ENCODE measurements around the gene SYNE1.

Gene SYNE1

DNA sequence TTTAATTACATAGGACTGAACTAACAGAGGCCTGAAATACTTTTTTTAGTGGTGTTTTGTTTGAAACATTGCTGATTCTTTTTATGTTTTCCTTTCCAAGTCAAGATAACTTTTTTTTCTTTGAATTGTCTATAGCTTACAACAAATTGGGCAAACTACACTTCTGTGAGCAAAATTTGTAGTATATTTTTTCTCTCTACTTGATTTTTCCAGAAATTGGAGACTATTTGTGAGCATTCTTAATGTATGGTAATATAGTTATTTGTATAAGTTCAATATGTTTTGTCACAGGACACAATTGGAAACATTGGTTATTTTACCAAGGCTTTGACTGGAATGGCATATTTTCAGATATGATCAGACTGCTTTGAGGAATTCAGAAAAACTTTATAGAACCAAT, 216.5 kb downstream of the SYNE1 start:
- no peak for DNase-seq

DNA sequence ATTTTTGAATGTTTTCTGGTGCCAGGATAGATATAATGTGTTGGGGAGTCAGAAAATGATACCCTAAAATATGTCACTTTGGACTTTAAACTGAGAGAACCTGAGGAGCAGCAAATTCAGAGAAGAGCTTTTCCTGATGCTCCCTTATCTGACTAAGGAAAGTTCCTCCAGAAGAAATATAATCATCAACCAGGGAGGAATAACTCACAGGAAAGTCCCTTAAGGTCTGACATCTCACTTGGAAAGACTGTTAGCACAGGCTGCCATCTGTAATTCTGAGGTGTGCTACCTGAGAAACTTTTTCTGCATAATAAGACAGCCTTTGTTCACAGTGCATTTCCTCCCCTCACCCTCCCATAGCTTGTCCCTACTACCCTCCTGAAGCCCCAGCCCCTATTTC, 218.6 kb downstream of the SYNE1 start:
- DNase-seq, result no peak

DNA sequence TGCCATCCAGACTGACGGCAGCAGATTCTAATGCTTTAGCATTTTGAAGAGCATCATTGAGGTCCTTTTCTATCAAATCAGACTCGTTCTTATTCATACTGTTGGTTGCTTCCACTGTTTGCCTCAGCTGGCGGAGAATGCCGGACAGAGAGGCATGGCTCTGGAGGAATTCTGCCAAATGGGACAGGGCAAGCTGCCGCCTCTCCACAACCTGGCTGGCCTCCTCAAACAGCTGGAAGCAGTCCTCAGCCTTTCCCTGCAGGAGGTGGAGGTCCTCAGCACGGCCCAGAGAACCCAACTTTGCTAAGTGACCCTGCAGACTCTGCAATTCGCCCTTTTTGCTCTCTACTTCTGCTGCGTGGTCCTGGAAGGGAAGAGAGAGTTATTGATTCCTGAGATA, 220.5 kb downstream of the SYNE1 start:
- no peak for DNase-seq

DNA sequence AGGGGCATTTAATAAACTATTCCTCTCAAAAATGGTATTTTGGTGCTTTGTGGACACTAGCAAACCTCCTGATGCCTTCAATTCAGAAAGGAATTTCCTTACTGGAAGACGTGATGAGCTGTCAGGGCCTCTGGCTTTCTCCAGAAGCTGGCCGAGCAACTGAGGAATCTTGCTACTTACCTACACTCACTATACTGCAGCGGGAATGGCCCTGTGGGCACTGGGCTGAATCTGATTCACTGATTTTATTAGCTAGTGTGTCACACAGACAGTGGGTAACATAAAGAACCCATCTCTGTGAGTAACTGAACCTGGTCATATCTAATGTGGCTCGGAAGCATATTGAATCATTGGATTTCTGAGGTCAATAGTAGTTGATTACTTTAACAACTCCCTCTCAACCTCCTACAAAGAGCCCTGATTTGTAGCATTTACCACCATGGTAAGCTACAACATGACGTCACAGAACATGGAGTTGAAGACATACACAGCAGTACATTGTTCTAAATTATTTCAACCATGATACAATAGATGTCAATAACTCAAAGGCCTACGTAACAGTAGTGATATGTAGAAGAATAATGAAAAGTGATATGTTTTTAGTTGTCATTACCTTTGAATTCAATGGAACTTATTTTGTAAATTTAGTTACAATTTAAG, 232.1 kb downstream of the SYNE1 start:
- no peak for DNase-seq

DNA sequence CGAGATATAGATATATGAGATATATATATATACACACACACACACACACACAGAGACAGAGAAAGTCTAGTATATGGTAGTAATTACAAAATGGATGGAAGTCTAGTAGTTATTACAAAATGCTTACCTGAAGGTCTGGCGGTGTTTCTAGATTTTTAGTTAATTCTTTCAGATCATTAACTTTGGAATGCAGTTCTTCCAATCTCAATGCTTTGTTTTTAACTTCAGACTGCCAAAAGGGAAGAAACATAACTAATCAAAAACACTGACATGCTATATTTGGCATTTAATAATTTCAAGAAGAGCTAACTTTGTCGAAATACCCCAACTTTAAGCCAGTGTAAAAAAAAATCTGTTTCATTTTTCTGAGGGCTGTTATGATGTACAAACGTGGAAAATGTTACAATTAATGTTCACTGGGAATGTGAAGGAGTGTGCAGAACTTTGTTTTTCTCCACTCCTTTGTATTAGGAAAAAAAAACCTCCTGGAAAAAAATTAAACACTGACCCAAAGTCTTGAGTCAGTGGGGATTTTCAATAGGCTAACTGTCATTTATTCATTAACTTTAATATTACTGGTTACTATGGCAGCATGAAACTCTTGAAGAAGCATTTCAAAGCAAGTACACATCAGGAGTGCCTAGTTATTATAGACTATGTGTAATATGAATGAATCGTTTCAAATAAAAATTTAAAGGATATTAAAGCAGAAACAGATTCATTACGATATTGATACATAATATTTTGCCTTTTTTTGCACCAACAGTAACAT, 232.9 kb downstream of the SYNE1 start:
- no peak for DNase-seq

DNA sequence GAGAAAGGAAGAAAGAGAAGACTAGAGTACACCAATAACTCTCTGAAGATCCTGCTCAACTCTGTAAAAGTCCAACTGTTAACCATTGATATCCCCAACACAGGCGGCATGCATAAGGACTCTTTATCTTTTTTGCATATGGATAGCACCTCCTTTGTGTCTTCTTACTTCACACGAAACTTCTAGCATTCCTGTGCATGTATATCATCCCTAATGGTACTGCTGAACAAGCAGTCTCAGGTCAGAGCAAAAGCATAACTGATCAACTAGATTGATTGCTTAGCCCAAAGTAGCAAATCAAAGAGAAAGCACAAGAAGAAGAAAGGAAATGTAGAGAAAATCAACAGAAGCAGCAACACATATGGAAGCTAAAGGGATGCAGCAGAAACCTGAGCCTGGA, 234.4 kb downstream of the SYNE1 start:
- no peak for DNase-seq

DNA sequence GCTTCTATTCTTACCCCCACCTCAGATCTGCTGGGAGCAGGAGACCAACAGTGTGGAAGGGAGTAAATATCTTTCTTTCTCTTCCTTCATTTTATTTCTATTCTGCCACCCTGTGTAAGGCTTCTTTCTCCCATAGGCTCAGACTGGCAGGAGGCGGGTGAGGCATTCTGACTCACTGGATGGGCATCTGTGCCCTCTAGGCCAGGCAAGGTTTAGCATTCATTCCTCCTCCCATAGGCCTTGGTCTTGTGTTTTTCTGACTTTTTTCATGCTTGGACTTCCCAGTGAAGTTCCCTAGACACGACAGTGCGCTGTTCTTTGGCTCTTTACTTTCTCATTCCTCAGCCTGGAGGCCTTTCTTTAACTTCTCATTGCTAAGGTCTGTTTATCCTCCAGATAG, 235.2 kb downstream of the SYNE1 start:
- DNase-seq, result no peak

DNA sequence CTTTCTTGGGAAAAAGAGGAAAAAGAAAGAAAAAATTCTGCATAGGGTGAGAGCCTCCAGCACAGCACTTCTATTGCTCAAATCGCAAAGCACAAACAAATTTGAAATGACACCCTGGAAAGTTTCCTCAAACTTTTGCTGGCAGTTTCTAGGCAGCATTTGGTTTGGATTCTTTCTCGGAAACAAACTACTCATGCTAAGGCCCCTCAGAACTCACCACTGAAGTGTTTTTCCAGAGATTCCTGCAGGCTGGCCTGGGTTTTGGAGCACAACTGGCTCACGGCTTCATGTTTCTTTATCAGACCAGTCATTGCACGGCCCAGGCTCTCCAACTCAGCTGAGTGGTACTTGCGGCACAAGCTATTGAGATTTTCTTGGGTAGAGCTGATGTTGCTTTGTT, 237.8 kb downstream of the SYNE1 start:
- peak; percentile 75 for DNase-seq

DNA sequence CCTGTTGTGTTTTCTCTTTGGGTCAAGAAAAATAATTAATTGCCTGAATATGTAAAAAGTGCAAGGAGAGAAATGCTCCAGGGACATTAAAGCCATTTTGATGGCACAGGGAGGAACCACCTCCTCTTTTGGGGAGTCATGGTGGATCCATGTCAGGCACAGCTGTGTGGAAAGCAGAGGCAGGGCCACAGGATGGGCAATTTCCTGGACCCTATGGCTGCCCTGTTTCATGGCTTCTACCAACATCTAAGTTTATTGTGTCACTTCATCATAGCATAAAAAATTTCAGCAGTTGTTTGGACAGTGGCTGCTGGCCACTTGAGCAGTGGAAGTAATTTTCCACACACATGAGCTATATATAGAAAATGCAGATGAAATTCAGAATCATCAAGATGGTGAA, 238.2 kb downstream of the SYNE1 start:
- DNase-seq, result peak; percentile 40

DNA sequence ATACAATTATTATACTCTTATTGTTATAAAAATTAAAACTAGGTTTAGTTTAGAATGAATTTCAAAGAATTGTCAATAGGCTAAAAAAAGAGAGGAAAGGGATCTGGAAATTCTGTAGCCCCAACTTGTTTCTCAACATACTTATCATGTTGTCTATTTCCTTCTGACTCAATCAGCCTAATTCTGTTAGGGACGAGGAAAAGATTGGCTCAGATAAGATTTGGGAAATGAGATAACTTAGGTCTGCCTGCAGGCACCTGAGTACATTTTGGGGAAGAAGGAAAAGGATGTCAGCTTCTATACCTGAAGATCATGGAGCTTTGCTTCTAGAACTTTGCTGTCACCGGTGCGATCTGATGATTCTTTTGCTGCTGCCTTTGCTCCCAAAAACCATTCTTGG, 238.8 kb downstream of the SYNE1 start:
- DNase-seq, result no peak

DNA sequence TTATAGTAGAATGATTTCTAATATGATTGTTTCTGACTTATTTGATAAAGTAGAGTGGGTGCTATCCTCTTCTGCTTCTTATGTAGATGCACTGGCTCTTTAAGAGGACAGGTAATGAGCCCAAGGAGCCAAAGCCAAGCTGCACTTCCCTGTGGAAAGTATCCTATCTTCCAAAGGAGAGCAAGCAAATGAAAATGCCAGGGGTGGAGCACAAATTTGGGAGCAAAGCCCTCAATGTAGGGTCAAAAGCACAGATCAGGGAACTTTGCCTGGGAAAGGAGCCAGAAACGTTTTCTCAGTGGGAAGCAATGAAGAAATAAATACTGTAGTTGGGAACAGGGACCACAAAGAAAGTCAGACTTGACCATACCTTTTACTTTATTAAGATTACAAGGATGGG, 242.9 kb downstream of the SYNE1 start:
- DNase-seq, result no peak

DNA sequence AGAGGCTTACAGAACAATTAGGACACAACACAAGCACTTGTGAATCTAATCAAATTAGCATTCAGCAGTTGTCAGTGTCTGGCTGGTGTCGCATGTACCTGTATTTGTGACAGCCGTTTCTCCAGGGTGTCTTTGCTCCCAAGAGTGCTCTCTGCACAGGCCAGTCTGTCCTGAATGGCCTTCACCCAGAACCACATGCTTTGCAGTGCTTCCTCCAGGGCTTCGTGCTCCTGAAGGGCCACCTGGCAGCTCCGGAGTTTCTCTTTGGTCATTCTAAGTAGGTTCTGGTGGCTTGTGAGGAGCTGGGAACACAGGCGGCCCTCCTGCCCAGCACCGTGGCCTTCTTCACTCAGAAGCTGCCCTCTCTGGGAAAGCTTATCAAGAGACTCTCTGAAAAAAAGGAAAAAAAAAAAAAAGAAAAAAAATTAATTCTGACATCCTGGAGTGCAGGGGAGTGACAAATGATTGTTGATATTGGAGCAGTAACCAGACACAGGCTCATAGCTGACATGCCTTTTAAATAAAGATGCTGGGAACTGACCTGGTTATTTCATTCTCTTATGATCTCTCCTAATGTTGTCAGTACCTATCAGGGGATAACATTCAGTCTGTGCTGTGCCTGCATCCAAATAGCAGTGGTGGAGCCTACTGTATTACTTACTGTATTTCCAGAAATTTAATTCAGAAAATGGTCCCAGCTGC, 245.8 kb downstream of the SYNE1 start:
- no peak for DNase-seq

DNA sequence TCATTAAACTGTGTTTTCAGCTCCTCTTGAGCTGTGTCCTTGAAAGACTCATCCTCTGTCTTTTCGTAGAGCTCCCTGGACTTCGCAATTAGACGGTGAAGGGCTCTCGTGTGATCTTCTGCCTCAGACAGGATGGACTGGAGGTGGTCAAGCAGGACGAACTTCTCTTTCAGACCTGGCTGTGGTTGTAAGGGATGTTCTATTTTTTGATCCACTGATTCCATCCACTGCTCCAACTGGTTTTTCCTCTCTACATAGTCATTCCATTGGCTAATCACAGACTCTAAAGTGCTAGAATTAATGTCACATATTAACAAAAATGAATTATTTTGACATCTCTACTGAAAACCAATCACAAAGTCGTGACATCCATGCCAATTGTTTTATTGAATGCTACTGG, 250.1 kb downstream of the SYNE1 start:
- DNase-seq, result no peak

DNA sequence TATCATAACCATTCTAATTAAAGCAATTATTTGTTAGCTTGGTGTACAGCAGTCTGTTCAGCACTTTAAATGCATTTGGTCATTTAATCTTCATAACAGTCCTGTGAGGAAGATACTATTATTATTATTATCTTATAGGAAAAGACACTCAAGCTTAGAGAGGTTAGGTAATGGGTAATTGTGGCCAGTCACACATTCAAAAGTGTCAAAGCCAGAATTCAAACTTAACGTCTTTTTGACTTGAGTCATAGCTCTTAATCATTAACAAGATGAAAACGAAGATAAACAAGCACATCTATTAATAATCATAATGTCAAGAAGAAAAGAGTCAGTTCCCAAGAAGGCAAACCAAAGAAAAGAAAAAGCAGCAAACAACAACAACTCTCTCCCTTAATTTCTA, 251.0 kb downstream of the SYNE1 start:
- no peak for DNase-seq

DNA sequence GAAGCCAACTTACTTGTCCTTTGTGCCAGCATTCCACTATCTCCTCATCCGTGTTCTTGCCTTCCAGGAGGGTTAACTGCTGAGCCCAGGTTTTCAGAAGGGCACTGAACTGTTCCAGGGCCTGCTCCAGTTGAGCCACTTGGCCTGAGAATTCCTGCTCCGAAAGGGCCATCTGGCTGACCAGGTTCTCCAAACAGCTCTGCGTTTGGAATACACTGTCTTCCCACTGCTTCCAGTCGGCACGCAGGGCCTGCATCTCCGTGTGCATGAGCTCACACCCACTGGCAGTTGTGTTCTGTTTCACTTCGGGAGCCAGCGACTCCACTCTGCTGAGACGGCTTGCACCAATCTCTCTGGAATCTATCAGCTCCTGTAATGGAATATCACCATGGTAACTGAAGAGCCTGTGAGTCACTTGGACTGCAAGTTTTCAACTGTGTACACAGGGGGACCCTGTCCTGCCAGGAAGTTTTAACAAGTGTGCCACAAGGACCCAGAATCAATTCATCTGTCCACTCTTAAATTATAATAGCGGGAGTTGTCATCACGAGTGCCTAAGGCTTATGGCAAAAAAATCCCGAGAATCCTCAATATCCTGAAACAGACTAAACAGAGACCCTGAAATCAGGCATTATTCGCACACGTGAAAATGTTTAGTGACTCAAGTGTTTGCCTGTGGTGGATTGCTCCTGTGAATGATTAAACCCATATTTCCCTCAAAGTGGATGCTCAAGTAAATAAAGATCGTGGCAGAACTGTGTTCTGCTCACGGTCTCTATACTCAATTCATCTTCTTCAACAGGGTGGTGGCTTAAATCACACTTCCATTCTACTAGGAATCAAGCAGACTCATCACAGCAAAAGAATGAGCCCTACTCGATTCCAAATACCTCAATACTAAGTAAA, 255.9 kb downstream of the SYNE1 start:
- DNase-seq, result peak; percentile 92

DNA sequence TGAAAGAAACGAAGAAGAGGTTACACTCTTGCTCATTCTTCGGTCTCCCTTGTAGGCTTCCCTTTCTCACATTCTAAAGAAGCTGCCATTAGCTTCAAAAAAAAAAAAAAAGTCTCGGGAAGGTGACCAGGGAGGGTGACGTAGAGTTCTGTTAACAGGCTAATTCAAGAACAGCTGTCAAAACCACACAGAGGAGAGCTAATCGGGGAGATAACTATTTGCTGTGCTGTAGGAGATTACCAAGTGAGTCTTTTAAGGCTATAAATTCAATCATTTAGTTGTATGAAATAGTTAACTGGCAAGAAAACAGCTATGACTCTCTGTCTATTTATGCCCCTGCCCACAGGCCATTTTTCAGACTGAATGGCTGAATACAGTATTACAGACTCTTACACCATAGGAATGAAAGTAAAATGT, 256.8 kb downstream of the SYNE1 start:
- peak; percentile 50 for DNase-seq

DNA sequence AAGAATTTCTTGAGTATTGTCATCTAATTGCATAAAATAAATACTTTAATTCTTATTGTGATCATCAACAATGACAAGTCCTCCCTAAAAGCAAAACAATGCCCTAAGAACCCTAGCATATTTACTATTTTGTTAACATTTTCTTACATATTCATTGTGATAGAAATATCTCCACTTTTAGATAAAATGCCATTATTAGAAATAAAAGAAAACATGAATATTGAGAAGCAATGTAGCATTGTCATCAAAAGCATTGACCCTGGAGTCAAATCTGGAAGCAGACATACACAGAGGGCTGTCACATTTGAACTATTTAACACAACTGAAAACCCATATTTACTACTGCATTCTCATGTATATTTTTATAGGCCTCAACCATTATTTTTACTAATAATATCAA, 257.7 kb downstream of the SYNE1 start:
- no peak for DNase-seq

DNA sequence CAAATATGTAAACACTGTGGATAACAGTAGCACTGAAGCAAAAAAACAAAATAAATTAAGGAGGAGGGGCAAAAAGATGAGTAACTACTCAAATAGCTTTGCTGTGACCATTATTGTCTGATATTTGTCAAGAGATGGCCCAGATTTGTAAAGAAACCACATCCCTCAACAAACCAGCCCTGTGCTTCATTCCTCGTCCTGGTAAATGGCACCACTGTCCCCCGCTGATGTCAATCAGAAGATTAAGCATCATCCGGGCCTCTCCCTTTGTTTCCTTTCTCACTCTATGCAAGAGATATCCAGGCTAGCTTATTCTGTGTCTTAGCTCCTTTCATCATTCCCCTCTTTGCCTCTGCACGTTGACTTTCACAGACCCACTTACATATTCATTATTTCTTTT, 259.0 kb downstream of the SYNE1 start:
- DNase-seq, result no peak

DNA sequence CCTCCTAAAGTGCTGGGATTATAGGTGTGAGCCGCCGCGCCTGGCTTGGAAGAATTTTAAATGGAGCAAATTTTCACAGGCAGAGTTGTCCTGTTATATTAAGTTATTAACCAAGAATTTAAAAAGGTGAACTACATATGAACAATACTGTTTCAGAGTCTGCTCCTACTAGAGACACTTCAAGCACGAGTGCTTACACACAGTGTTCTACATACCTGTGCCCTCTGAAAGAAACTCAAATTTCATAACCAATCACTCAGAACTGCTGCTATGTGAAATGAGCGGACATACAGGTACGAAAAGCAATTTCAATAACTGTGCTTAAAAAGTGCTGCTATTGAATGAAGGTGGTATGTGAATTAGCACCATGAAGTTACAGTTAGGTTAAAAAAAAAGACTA, 262.0 kb downstream of the SYNE1 start:
- no peak for DNase-seq

DNA sequence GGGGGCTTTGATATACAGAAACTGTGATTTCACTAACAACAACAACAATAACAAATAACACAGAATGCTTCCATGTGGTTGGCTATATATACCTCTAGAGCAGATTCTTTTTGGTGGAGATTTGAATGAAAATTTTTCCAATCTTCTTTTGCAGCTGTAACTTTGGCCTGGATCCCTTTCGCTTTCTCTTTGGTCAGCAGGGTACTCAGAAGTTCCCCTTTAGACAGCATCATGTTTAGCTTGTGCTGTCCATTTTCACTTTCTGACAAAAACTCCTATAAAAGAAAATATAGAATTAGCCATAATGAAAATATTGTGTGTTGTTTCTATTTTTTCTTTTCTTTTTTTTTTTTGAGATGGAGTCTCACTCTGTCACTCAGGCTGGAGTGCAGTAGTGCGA, 264.2 kb downstream of the SYNE1 start:
- DNase-seq, result no peak

DNA sequence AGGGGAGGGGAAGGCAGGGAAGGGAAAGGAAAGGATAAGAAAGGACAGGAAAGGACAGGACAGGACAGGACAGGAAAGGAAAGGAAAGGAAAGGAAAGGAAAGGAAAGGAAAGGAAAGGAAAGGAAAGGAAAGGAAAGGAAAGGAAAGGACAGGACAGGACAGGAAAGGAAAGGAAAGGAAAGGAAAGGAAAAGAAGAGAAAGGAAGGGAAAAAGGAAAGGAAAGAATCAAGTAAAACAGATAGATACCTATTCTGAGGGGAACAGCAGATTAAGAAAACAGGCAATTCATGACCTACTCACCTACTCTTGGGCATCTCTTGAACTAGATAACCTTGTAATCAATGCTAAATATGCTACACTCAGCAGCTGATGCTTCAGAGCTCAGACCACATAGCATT, 265.4 kb downstream of the SYNE1 start:
- no peak for DNase-seq

DNA sequence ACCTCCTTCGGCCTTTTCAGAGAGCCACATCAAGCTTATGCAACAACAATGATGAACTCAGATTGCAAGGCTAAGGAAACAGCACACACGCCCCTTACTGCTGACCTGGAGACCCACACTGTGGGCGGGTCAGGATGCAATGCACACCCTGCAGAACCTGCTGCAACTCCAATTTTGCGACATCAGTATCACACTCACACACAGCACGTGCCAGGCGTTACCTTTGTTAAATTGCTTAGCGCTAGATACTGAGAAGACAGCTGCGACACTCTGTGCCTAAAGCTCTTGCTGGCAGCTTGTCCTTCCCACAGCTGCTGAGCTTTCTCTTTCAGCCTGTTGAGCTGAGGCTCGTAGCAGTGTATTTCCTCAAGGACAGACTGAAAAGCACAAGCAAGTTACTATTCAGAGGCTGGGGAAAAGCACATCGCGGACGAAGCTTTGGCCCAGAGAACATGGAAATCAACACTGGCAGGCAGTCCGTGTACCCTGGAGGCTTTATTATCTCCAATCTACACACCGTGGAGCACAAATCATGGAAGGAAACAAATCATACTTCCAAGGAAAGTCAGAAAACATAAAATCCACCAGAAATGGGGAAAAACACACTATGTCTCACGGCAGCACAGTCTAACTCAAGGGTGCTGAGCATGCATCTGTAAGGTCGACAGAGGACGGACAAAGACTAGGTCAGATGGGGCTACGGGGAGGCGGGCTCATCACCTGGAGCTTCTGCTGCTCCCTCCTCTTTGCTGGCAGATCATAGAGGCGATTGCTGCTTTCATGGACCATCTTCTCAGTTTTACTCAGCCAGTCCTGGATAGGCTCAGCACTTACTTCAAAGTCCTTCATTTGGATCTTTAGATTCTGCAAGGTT, 268.2 kb downstream of the SYNE1 start:
- DNase-seq, result peak; percentile 84

All from right hindlimb (tissue), 1 donor.